NCI-H2227 (cell line): ENCODE data around the gene MYH14.

Experiments used
- DNase-seq: peaks from one replicate; lab custom pipeline; 2025; ENCODE audit not compliant: unreplicated experiment; lab: John Stamatoyannopoulos, UW

MYH14 gene

DNA sequence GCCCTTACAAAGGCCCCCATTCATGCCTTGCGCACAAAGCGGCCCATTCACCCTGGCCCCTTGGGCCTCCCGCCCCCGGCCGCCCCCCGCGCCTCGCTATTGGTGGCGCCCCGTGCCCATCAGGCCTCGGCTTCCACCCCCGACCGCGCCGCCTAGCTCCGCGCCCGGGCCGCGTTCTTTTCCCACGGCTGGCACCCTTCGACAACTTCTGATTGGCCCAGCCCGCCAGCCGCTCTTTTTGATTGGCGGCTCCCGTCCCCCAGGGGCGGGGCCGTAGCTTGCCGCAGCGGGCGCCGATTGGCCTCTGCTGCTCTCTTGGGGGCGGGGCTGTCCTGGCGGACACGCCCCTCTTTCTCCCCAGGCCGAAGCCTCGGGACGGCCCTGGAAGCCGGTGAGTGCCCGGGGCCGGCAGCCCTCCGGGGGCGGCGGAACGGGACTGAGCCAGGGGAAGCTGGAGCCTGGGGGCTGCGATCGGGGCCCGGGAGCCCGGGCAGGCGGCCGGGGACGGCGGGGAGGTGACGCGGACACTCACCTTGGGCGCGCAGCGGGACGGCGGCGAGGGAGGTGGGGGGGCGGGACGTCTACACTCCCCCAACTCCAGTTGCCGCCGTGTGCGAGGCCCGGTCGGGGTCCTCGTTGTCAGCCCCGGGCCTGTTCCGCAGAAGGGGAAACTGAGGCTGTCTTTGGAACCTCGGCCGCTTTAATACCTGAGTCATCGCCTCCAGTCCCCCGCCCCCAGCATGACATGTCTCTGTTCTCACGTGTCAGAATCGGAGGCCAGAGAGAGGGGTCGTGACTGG, at the start of gene MYH14:
MYH14 (plus strand) TSS at position 342 of the 800 bp plus-strand sequence. CDS start 6,744 bp downstream, outside the sequence.
- DNase-seq: peak; percentile 96

DNA sequence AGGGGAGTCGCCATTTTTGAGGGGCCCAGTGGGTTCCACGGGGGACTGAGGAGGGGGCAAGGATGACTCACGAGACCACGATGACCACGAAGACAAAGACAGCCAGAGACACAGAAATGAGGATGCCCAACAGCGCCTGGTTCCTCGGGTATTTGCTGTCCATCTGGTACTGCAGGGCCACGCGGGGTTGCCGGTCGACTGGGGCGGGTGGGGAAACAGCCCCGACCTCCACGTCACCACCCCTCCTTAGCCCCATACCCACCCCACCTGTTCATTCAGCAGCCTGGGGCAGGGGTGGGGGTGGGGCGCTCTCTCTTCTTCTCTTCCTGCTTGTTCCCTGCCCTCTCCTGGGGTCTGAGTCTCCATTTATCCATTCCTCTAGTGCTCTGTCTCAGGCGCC, 48.9 kb upstream of the MYH14 start:
- DNase-seq: no peak

DNA sequence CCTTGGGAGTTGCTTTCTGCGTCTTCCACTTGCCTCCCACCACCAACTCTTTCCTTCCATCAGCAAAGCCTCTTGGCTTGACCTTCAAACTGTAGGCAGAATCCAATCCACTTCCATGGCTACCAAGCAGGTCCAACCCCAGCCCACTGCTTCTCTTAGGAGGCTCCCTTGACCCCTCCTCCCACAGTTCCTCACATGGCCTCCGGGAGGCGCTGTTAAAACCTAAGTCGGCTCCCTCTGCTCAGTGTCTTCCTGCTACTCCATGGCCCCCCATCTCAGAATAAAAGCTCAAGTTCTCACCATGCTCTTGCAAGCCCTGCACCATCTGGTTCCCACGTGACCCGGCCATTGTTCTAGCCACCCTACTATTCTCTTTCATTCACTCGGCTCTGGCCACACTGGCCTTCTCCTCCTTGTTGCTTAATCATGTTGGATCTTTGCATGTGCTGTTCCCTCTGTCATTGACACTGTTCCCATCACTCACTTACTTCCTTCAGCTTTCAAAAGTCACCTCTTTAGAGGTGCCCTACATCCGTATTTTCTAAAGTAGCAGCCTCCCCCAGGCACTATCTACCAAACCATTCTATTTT, 47.8 kb upstream of the MYH14 start:
- DNase-seq: no peak

DNA sequence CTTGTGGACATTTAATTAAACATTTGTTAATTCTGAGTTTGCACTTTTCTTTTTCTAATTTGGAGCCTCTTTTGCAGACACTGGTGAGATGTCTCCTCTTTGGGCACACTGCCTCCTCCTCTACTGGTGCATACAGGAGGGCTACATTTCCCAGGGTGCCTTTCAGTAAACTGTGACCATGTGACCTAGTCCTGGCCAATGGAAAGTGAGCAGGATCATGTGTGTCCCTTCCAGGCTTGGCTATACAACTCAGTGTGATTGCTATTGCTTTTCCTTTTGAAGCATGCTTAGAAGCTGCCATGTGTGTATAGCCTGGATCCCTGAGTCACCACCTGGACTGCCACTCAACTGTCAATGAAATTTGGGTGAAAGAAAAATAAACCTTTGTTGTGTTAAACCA, 44.8 kb upstream of the MYH14 start:
- DNase-seq: no peak

DNA sequence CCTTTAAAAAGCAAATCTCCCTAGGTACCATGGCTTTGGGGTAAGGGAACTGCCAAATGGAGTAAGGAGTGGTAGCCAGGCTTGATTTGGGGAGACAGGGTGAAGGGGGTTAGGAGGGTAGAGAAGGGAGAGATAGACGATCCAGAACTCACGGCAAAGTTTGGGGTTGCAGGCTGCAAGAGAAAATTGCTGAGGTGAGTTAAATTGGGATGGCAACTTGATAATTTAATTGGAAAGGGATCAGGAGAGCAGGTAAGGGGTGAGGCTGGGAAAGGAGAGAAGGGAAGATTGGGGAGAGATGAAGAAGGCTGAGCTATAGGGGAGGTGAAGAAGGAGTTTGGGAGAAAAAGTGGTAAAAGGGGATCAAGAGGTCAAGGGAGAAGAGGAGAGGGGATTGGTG, 44.3 kb upstream of the MYH14 start:
- DNase-seq: no peak

DNA sequence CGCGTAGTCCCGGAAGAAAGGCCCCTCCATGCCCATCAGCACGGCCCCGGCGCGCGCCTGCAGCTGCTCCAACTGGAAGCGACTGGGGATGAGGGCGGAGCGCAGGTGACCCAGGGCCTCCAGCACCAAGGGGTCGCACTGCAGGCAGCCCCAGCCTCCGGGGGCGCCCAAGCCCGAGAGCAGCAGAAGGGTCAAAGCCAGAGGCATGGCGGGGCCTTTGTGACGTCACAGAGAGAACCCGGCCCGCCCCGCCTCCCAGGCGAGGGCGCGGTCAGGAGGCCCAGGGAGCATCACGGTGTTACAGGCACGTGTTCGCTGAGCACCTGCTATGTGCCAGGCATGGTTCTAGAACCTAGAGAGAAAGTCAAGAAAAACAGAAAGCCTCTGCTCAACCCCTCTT, 40.4 kb upstream of the MYH14 start, which contains the start of gene IZUMO2:
IZUMO2 (minus strand) TSS at position 294 of the 400 bp plus-strand sequence; CDS start at position 207, 87 bp downstream.
- no peak for DNase-seq

DNA sequence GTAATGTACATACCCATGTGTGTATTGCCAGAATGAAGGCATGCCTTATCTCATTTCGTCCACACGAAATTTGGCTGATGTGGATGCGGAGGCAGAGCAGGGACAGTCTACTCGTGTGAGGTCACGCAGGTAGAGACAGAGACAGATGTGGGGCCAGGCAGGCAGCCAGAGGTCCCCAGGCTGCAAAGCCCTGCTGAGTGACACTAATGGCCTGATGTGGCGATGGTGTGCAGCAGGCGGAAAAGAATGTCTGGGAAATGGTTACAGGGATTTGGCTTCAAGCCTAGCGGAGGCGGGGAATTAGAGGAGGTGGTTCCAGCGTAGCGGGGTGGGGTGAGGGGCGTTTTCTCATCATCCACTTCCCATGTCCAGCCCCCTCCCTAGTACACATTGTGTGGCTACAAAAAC, 36.1 kb upstream of the MYH14 start:
- peak; percentile 61 for DNase-seq

DNA sequence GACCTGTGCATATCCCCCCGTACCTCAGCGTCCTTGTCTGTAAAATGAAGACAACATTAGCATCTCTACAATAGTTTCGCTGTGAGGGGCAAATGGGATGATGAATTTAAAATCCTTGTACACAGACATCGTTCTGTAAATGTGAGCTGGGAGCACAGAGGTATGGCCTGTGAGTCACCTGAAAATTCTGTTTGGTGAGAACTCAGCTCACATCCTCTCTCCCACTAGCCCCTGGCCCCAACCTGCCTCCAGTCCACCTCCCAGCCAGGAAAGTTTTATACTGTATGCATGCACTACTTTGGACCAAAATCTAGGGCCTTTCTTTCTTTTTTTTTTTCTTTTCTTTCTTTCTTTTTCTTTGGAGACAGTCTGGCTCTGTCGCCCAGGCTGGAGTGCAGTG, 31.7 kb upstream of the MYH14 start:
- no peak for DNase-seq

DNA sequence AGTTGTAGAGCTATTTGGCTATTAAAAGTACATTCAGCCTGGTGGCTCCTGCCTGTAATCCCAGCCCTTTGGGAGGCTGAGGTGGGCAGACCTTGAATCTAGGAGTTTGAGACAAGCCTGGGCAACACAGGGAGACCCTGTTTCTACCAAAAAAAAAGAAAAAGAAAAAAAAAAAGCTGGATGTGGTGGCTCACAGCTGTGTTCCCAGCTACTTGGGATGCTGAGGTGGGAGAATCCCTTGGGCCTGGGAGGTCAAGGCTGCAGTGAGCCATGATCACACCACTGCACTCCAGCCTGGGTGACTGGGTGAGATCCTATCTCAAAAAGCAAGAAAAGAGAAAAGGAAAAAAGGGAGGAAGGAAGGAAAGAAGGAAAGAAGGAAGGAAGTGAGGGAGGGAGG, 30.7 kb upstream of the MYH14 start:
- no peak for DNase-seq

DNA sequence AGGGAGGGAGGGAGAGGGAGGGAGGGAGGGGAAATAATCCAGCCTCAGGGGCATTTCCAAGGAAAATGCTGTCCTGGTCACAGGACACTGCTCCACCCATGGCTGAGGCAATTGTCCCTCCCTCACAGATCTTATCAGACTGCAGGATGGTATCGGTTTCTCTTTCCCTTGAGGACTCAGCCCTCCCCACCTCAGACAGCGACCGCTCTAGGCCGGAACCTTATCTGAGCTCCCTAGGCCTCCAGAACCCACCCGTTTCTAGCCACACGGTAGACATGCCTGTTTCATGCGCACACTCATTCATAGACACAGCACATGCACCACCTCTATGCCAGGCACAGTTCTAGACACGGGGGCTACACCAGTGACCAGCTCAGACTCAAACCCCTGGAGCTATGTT, 30.3 kb upstream of the MYH14 start:
- no peak for DNase-seq

DNA sequence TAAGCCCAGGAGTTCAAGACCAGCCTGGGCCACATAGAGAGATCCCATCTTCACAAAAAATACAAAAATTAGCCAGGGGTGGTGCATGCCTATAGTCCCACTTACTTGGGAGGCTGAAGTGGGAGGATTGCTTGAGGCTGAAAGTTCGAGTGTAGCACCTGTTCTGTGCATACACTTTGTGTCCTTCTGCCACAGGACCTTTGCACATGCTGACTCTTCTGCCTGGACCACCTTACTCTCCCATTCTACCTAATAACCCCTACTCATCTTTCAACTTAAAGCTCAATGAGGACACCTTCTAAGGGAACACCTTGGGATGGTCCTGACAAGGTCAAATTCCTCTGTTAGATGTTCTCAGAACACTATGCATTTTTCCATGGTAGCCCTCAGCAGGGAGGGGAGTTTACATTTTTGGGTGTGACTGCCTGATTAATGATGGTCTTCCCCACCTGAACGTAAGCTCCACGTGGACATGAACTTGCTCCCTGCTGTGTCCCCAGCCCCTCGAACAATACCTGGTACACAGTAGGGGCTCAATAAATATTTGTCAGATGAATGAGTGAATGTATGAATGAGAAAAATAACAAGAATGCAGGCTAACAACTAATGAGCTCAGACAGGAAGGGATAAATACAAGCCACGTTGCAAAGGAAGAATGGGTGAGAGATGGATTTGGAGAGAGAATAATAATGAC, 29.2 kb upstream of the MYH14 start:
- DNase-seq: no peak

DNA sequence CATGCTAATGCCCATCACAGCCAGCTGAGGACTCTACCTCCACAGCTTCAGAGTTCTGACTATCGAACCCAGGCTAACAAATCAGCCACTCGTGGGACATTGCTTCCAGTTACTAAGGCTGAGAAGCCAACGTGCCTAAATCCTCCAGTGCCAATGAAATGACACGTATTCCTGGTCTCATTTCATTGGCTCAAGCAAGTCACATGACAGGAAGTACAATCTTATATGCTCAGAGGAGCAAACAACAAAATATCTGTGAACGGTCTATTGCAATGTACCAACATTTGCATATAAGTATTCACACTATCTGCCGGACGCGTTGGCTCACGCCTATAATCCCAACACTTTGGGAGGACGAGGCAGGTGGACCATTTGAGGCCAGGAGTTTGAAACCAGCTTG, 27.5 kb upstream of the MYH14 start:
- no peak for DNase-seq

DNA sequence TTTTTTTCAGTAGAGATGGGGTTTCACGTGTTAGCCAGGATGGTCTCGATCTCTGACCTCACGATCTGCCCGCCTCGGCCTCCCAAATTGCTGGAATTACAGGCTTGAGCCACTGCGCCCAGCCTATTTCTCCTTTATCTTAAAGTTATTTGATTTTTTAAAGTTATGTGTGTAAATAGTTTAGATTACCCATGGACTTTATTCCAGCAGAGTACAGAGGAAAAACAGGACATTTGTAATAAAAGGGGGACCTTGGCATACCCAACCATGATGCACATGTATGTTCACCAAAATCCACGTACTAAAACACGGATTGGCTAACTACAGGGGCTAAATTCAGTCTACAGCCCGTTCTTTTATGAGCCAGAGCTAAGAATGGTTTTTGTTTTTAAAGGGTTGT, 26.6 kb upstream of the MYH14 start:
- DNase-seq: no peak

DNA sequence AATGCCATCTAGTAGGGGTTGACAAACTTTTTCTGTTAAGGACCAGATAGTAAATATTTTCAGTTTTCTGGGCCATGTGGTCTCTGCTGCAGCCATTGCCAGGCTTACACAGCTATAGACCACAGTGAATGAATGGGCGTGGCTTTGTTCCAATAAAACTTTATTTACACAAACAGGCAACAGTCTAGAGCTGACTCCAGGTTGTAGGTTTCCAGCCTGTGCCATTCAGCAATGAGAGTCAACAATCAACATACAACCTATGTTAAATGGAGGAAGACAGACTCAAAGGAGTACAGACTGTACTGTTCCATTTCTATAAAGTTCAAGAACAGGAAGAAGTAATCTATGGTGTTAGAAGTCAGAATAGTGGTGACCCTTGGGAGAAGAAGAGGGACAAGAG, 25.1 kb upstream of the MYH14 start:
- no peak for DNase-seq

DNA sequence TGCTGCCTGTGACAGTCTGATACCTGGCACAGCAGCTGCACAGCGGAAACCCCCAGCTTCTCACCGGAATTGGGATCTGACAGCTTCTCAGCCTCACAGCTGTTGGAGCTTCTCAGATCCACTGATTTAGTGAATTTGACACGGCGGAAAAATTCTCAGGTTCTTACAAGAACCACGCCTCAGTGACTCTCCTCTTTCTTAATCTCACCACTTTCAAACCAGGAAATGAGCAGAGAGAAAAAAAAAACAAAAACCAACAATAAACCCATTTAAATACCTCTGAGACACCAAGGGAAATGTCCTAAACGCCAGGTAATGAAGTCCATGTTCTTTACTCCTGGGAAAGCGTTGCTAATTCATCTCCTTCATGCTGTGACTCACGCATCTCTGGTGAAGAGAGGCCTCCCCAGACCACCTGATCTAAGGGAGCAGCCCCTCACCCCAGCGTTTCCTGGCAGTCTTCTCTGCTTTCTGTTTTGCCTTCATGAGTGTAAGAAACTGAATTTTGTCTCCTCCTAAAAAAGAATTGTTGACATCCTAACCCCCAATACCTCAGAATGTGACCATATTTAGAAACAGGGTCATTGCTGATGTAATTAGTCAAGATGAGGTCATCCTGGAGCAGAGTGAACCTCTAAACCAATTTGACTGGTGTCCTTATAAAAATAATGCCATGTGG, 24.4 kb upstream of the MYH14 start:
- DNase-seq: no peak

DNA sequence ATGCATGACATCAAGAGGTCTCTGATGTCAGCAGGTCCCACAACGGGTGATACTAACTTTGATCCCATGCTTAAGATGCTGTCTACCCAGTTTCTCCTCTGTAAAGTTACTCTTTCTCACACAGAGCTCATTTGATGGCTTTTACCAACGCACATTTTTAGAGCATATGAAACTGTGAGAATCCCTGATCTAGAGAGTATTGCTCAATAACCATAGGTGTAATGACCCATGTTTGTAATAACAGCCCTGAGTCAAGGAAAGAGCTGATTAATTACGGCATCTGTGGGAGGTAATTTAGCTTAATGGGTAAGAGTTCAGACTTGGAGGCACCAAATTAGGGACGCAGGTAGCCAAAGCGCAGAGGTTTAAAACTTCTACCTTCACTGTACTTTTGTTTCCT, 22.3 kb upstream of the MYH14 start:
- no peak for DNase-seq

DNA sequence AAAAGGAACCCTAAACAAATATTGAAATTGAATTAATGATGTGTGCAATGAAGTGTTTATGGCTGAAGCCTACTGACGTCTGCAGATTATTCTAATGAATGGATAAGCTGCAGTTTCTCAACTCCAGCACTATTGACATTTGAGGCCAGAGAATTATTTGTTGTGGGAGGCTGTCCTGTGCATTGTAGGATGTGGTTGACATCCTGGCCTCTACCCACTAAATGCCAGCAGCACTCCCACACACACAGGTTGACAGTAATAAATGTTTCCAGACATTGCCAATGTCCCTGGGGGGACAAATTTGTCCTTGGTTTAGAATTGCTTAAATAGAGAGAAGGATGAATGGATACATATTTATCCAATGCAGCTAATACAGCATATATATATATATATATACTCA, 19.2 kb upstream of the MYH14 start:
- no peak for DNase-seq

DNA sequence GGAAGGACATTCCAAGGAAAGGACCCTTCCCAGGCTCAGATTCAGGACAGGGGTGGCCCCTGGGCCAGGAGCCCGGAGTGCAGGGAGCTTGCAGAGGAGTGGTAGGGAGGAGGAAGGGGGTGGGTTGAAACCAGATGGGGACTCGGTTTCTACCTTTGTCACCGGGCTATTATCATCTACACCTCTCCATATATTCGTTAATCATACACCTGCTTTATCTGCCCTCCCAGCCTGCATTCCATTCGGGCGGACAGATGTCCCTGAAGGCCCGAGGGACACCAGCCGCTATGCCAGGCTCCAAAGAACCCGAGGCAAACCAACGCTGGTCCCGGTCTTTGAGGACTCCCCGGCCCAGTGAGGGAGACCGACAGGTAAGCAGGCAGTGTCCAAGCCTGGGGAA, 15.5 kb upstream of the MYH14 start:
- no peak for DNase-seq

DNA sequence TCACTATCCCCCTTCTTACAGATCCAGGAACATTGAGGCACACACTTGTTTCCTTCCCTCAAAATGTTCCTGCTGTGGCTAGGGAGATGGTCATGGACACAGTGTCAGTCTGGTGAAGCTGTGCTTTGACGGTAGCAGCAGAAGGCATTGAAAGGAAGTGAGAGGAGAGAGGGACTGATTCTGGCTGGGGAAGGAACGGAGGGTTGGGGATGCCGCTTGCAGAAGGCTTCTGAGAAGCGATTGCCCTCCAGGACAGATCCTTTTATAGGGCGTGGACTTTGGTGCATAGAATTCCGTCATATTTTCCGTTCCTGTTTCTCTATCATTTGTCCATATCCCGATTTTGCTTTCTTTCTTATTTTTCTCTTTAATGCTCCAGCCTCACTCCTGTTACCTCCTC, 14.1 kb upstream of the MYH14 start:
- DNase-seq: no peak

DNA sequence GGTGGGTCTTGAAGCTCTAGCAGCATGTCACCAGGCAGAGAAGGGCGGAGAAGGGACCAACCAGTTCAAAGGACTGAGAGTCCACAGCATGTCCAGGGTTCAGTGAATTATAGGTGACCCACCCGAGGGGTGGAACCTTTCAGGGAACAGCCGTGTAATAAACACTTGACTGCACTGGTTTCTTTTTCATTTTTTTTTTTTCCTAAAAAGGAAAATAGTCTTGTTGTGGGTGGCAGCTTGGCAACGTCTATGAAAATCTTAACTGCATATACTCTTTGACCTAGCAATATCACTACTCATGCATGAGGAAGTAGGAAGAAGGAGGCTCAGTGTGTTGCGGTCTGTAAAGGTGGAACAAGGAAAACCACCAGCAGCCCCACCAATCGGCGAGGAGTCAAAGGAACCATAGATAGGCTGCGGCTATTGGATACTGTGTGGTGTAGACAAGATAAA, 13.0 kb upstream of the MYH14 start:
- DNase-seq: no peak

DNA sequence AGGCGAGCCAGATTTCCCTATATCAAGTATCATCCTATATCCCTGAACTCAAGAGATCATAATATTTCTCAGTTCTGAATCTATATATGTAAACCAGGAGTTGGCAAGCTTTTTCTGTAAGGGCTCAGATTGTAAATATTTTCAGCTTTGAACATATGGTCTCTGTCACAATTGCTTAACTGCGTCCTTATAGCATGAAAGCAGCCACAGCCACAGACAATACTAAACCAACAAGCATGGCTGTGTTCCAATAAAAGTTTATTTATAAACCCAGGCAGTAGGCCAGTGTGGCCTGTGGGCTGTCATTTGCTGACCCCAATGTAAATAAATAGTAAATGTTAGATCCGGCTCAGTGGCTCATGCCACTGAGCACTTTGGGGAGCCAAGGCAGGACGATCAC, 12.2 kb upstream of the MYH14 start:
- DNase-seq: no peak
